Measurements from ENCODE around the gene TAF11L9.
"Not testable (repeated sequence)": the region's sequence is repeated elsewhere in the genome, so short reads cannot be mapped to it uniquely, and the experiment has no call there.

Gene TAF11L9

GRCh38 chr5:17594255-17594654, at the start of gene TAF11L9:
TSS of gene TAF11L9 (minus strand) at chr5:17594394.
- FAIRE-seq; DNase-seq (ENCODE audit: insufficient read length, low spot score): not testable (repeated sequence)

- TF ChIP-seq POLR2A (IDR thresholded peaks at IDR 0.05; ENCODE audit: low read depth, low read length) = no peak
- FAIRE-seq = no peak
- DNase-seq (ENCODE audit: insufficient read length, low spot score) = no peak
Measured at GRCh38 chr5:17634160-17634559, 40.0 kb upstream of the TAF11L9 start, which contains the start of gene TAF11L14. TSS of gene TAF11L14 (plus strand) at chr5:17634460.

- DNase-seq (ENCODE audit: insufficient read length, low spot score); FAIRE-seq: not testable (repeated sequence)
Measured at GRCh38 chr5:17631788-17632187, 37.6 kb upstream of the TAF11L9 start, which contains the start of gene TAF11L13. TSS of gene TAF11L13 (plus strand) at chr5:17632088.

GRCh38 chr5:17625686-17626085, 31.5 kb upstream of the TAF11L9 start:
- TF ChIP-seq POLR2A (IDR thresholded peaks at IDR 0.05; ENCODE audit: low read depth, low read length) = no peak
- FAIRE-seq = no peak

GRCh38 chr5:17620627-17621026, 26.4 kb upstream of the TAF11L9 start:
- TF ChIP-seq POLR2A (IDR thresholded peaks at IDR 0.05; ENCODE audit: low read depth, low read length) = no peak
- DNase-seq (ENCODE audit: insufficient read length, low spot score) = no peak
- no peak for FAIRE-seq

More at GRCh38 chr5:17625686-17626085, 31.5 kb upstream of the TAF11L9 start:
- no peak for DNase-seq (ENCODE audit: insufficient read length, low spot score)

GRCh38 chr5:17619354-17619753, 25.2 kb upstream of the TAF11L9 start:
- DNase-seq (ENCODE audit: insufficient read length, low spot score) (no peak), FAIRE-seq (no peak)
- TF ChIP-seq POLR2A (IDR thresholded peaks at IDR 0.05; ENCODE audit: low read depth, low read length) = no peak

GRCh38 chr5:17614872-17615605, 20.8 kb upstream of the TAF11L9 start:
- DNase-seq (ENCODE audit: insufficient read length, low spot score) (no peak), FAIRE-seq (no peak)
- TF ChIP-seq POLR2A (IDR thresholded peaks at IDR 0.05; ENCODE audit: low read depth, low read length) = no peak

- DNase-seq (ENCODE audit: insufficient read length, low spot score); FAIRE-seq: not testable (repeated sequence)
Measured at GRCh38 chr5:17610092-17610491, 15.9 kb upstream of the TAF11L9 start, which contains the start of gene TAF11L12. TSS of gene TAF11L12 (plus strand) at chr5:17610392.

GRCh38 chr5:17607461-17607860, 13.3 kb upstream of the TAF11L9 start:
- DNase-seq (ENCODE audit: insufficient read length, low spot score); FAIRE-seq: not testable (repeated sequence)

- DNase-seq (ENCODE audit: insufficient read length, low spot score) (no peak), FAIRE-seq (no peak)
- TF ChIP-seq POLR2A (IDR thresholded peaks at IDR 0.05; ENCODE audit: low read depth, low read length) = no peak
Measured at GRCh38 chr5:17604951-17605350, 10.8 kb upstream of the TAF11L9 start.

- not testable (repeated sequence) for FAIRE-seq; DNase-seq (ENCODE audit: insufficient read length, low spot score)
Measured at GRCh38 chr5:17603880-17604279, 9.7 kb upstream of the TAF11L9 start, which contains the start of gene TAF11L11. TSS of gene TAF11L11 (plus strand) at chr5:17604183.

GRCh38 chr5:17597728-17598127, 3.5 kb upstream of the TAF11L9 start, which contains the start of gene TAF11L10:
TSS of gene TAF11L10 (minus strand) at chr5:17597828.
- not testable (repeated sequence) for FAIRE-seq

GRCh38 chr5:17590860-17591259, 3.3 kb downstream of the TAF11L9 start, which contains the start of gene TAF11L8:
TSS of gene TAF11L8 (minus strand) at chr5:17590960.
- not testable (repeated sequence) for FAIRE-seq; DNase-seq (ENCODE audit: insufficient read length, low spot score)

More at GRCh38 chr5:17597728-17598127, 3.5 kb upstream of the TAF11L9 start, which contains the start of gene TAF11L10:
- not testable (repeated sequence) for DNase-seq (ENCODE audit: insufficient read length, low spot score)

- FAIRE-seq; DNase-seq (ENCODE audit: insufficient read length, low spot score): not testable (repeated sequence)
Measured at GRCh38 chr5:17585658-17586057, 8.5 kb downstream of the TAF11L9 start, which contains the start of gene TAF11L7. TSS of gene TAF11L7 (minus strand) at chr5:17585758.
